Brain pericyte (primary cell): ENCODE measurements around the gene CRTAP.
A peak's percentile ranks its signal among the peaks of the same experiment; 100 is the strongest.
"Not testable (repeated sequence)": the region's sequence is repeated elsewhere in the genome, so short reads cannot be mapped to it uniquely, and the experiment has no call there.

Experiments
- DNase-seq: peaks from one replicate; pipeline ENCODE4 v3.0.0-alpha.2; 2012; ENCODE audit warnings: low read depth, low spot score

CRTAP gene

GRCh38 chr3:33113772-33114621 is at the start of gene CRTAP:
Gene CRTAP, plus strand, starts transcription at chr3:33114014. Its CDS starts 64 bp downstream, at chr3:33114078.
- peak; percentile 89 for DNase-seq

DNA sequence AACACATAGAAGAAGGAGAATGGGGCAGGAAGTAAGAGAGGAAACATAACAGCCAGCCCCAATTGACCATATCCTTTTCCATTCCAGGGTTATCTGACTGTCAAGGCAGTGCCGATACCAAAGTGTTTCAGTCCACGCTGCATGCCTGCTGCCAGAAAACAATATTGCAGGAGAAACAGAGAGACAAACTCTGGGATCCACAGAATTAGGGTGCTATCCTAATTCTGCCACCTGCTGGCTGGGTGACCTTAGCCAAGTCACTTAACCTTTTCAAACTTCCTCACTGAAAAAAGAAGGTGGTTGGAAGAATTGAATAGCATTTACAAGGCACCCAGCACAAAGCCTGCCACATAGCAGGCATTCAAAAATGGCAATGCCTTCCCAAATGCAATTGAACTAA is 48.9 kb upstream of the CRTAP start:
- DNase-seq: no peak

GRCh38 chr3:33067484-33067883 is 46.3 kb upstream of the CRTAP start:
- DNase-seq: no peak

DNA sequence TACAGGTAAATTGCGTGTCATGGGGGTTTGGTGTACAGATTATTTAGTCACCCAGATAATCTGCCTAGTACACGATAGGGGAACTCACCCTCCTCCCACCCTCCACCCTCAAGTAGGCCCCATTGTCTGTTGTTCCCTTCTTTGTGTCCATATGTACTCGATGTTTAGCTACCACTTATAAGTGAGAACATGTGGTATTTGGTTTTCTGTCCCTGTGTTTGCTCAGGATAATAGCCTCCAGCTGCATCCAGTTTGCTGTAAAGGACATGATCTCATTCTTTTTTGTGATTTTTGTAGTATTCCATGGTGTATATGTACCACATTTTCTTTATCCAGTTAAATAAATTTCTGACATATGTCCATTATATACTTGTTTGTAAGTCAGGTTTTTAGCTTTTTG is 44.0 kb upstream of the CRTAP start:
- not testable (repeated sequence) for DNase-seq

DNA sequence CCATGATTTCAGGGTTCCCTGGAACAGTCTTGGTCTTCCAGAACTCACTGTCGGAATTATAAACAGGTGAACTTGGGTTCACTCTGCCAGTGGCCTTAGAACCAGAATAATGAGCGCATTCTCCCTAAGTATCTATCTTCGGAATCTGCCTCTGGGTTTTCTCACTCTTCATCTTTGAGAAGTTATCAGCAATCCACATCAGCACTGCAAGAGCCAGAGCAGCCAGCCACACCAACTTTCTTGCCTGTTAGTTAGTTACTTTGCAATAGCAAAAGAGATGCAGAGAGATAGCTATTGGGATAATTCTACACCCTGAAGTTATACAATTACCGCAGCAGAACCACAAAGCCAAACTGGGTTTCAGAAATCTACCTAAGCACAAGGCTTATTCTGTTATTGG is 42.6 kb upstream of the CRTAP start:
- DNase-seq: no peak

GRCh38 chr3:33071946-33072345 is 41.9 kb upstream of the CRTAP start:
- no peak for DNase-seq

DNA sequence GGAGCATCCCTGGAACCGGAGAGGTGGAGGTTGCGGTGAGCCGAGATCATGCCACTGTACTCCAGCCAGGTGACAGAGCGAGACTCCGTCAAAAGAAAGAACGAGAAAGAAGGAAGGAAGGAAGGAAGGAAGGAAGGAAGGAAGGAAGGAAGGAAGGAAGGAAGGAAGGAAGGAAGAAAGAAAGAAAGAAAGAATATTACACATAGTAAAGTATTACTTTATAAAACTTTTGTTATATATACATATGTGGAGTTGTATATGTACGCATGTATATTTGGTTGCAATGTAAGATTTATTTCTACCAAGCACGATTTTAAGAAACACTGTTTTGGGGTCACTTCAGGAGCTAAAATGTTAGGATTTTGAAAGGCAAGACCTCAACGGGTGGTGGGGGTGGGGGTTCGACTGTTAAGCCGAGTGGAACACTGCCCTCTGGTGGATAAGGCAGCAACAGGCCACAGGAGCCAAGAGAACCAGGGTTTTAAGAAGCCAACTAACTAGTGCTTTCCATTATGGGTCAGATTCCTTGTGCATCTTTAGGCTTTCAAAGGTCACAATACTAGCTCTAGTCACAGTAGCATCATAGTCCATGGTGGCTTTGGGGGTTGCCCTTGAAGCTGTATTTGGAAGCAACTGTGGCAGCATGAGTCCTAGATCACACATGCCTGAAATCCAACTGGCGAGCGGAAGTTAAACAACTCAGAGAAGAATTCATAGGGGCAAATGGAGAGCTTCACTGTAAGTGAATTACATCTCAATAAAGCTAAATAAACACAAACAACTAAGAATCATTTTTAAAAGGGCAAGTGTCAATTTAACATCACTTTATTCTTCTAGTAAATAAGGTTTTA is 39.4 kb upstream of the CRTAP start:
- DNase-seq: no peak

- DNase-seq: no peak
Observed at GRCh38 chr3:33075995-33076394, 37.8 kb upstream of the CRTAP start.

DNA sequence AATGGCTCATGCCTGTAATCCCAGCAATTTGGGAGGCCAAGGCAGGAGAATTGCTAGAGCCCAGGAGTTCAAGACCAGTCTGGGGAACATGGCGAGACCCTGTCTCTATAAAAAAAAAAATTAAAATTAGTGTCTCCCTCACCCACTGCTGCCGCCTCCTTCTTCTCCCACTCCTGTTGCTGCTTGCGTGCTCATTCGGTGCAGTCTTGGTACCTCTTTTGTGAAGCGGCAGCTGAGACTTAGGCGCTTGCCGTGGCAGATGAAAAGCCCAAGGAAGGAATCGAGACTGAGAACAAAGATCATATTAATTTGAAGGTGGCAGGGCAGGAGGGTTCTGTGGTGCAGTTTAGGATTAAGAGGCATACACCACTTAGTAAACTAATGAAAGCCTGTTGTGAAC is 36.9 kb upstream of the CRTAP start:
- no peak for DNase-seq

DNA sequence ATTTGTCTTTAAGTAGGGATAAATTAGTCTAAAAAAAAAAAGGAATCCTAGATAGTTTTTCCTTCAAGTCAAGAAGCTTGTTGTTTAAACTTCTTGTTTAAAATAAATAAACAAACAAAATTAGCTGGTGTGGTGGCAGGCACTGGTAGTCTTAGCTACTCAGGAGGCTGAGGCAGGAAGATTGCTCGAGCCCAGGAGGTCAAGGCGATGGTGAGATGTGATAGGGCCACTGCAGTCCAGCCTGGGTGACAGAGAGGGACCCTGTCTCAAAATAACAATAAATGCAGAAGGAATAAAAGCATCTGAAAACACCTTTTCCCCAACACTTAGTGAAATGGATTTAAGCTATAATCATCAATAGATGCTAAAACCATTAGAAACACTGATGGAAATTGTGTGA is 35.8 kb upstream of the CRTAP start:
- DNase-seq: no peak

DNA sequence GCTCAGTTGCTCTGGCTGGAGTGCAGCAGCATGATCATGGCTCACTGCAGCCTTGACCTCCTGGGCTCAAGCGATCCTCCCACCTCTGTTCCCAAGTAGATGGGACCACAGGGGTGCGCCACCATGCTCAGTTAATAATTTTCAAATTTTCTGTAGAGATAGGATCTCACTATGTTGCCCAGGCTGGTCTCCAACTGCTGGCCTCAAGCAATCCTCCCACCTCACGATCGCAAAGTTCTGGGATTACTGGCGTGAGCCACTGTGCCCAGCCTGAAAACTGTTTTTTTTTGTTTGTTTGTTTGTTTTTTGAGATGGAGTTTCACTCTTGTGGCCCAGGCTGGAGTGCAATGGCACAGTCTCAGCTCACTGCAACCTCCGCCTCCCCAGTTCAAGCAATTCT is 34.0 kb upstream of the CRTAP start:
- DNase-seq: not testable (repeated sequence)

DNA sequence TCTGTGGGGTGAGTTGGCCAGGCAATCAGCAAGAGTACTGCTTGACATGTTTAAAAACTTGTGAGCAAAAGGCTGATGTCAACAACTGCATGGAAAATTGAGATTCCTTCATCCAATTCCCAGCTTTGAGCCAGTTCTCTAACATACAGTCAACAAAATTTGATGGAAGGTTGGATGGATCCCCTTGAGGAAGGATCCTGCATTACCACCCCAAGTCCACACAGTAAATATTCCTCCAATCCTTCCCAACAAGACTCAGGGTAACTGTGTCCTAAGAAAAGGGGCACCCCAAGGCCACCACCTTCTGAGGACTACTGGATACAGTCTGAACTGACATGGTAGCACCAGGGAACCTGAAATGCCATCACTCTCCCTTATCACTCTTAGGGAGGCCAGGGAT is 32.0 kb upstream of the CRTAP start:
- no peak for DNase-seq

- no peak for DNase-seq
Observed at GRCh38 chr3:33083958-33084357, 29.9 kb upstream of the CRTAP start.

GRCh38 chr3:33088691-33089090 is 25.1 kb upstream of the CRTAP start:
- no peak for DNase-seq

- no peak for DNase-seq
Observed at GRCh38 chr3:33089515-33089914, 24.3 kb upstream of the CRTAP start.

DNA sequence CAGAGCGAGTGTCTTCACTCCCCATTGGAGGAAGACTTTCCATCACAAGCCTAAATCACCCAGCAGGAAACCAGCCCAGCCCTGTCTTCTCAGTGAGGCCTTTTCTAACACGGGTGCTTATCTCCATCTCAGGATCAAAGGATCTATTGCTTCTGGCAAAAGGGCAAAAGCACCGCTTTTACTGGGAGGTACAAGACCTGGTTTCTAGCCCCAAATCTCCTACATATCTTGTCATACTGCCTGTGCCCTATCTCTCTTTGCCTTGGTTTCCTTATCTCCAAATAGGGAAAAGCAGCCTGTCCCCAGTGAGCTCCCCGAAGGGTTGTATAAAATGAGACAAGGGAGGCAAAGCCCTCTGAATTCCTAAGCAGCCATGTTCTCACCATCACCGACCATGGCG is 22.1 kb upstream of the CRTAP start:
- no peak for DNase-seq

- no peak for DNase-seq
Observed at GRCh38 chr3:33092496-33093254, 21.1 kb upstream of the CRTAP start.

DNA sequence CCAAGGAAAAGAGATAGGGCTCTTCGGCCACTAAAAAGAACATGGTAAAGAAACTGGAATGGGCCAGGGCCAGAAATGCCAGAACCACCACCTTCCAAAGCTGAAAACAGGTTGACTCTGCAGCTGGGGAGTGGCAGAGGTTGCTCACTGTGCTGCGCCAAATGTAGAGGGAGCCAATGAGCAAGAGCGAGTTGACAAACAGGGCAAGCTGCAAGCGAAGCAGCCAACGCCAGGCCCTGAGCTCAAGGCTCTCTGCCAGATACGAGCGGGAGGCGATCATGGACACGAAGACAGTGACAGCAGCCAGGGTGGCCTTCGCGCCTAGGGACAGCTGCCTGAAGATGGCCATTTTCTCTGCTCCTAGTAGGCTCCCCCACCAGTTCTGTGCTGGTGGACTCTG is 20.0 kb upstream of the CRTAP start:
- DNase-seq: no peak

- no peak for DNase-seq
Observed at GRCh38 chr3:33095436-33095835, 18.4 kb upstream of the CRTAP start.

DNA sequence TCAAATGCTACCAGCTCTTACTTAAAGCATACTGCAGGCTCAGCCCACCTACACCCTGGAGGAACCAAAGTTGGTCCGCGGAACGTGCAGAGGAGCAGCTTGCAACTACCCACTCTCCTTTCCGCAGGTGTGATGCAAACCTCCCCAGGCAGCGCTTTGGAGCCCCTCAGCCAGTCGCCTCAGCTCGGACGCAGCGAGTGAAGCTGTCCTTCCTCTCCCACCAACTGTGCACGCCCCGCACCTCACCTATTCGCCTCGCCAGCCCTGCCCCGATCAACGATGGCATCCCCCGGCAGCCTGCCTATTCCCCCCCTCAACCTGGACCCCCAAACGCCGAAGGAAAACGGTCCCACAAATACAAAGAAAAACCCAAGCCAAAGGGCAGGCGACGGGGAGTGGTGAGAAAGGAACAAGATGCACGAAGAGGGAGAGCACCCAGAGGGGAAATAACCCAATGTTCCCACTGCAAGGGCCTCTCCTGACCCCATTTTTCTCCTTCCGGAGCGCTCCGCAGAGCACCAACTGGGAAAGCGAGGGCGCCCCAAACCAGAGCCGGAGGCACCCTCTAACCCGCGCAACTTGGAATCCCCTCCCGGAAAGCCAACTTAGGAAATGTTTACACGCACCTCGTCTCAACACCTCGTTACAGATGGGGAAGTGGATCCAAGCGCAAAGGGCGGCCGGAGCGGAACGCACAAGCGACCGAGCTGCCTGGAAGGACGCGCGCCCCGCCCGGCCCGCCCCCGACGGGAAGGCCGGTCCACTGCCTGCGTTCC is 17.5 kb upstream of the CRTAP start:
- no peak for DNase-seq

- no peak for DNase-seq
Observed at GRCh38 chr3:33099109-33099645, 14.6 kb upstream of the CRTAP start.
